ENCODE results near the gene SH2D3C.

GRCh38 chr9:127779136-127779981, 893 bp upstream of the SH2D3C start:
- no peak for TF ChIP-seq ZNF274 (IDR thresholded peaks at IDR 0.05; ENCODE audit: borderline replicate concordance, low read depth, low read length)
- TF ChIP-seq GABPB2 (CRISPR knock-in tag; conservative IDR thresholded peaks at IDR 0.05): no peak
- peak; percentile 81 for TF ChIP-seq CEBPB (tag; IDR thresholded peaks at IDR 0.05)
- no peak for TF ChIP-seq CTCF (IDR thresholded peaks at IDR 0.05 in 2 of 3, conservative IDR thresholded peaks at IDR 0.05 in 1 of 3; ENCODE audit: insufficient read depth in 2 of 3, low read depth in 1 of 3, low read length in 3 of 3)
- TF ChIP-seq MAX (CRISPR knock-in tag; IDR thresholded peaks at IDR 0.05): no peak
- no peak for TF ChIP-seq ZNF23 (CRISPR knock-in tag; IDR thresholded peaks at IDR 0.05)
- TF ChIP-seq ZNF280A (IDR thresholded peaks at IDR 0.05; ENCODE audit: low read depth, partially characterized antibody): no peak
- TF ChIP-seq CREM (IDR thresholded peaks at IDR 0.05; ENCODE audit: low read depth): no peak
- no peak for TF ChIP-seq CREB1 (IDR thresholded peaks at IDR 0.05)
- 0 out of 2 replicates have a peak, but pooled peaks have one; percentile 44 for TF ChIP-seq CREB1 (CRISPR knock-in tag; IDR thresholded peaks at IDR 0.05)
- no peak for TF ChIP-seq CHD2 (IDR thresholded peaks at IDR 0.05; ENCODE audit: low read depth, low read length)
- TF ChIP-seq MLX (CRISPR knock-in tag; conservative IDR thresholded peaks at IDR 0.05): no peak
- no peak for TF ChIP-seq POLR3G (IDR thresholded peaks at IDR 0.05; ENCODE audit: extremely low read depth, insufficient read length, insufficient replicate concordance)
- TF ChIP-seq ELF1 (tag; IDR thresholded peaks at IDR 0.05): no peak

Measured in K562 (cell line).